Measurements from ENCODE around the gene ACP7.

GRCh38 chr19:39125199-39125553 is 41.0 kb downstream of the ACP7 start:
- TF ChIP-seq, protein P1, sequence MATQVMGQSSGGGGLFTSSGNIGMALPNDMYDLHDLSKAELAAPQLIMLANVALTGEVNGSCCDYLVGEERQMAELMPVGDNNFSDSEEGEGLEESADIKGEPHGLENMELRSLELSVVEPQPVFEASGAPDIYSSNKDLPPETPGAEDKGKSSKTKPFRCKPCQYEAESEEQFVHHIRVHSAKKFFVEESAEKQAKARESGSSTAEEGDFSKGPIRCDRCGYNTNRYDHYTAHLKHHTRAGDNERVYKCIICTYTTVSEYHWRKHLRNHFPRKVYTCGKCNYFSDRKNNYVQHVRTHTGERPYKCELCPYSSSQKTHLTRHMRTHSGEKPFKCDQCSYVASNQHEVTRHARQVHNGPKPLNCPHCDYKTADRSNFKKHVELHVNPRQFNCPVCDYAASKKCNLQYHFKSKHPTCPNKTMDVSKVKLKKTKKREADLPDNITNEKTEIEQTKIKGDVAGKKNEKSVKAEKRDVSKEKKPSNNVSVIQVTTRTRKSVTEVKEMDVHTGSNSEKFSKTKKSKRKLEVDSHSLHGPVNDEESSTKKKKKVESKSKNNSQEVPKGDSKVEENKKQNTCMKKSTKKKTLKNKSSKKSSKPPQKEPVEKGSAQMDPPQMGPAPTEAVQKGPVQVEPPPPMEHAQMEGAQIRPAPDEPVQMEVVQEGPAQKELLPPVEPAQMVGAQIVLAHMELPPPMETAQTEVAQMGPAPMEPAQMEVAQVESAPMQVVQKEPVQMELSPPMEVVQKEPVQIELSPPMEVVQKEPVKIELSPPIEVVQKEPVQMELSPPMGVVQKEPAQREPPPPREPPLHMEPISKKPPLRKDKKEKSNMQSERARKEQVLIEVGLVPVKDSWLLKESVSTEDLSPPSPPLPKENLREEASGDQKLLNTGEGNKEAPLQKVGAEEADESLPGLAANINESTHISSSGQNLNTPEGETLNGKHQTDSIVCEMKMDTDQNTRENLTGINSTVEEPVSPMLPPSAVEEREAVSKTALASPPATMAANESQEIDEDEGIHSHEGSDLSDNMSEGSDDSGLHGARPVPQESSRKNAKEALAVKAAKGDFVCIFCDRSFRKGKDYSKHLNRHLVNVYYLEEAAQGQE (IDR thresholded peaks at IDR 0.05; ENCODE audit: insufficient read depth in 1 of 2, low read depth in 2 of 2, low read length in 2 of 2) = no peak
- TF ChIP-seq POLR2AphosphoS5 (IDR thresholded peaks at IDR 0.05; ENCODE audit: low read depth, low read length) = no peak
- no peak for TF ChIP-seq TAF1 (IDR thresholded peaks at IDR 0.05; ENCODE audit: borderline replicate concordance, insufficient read depth, low read length)
- TF ChIP-seq SIN3A (IDR thresholded peaks at IDR 0.05; ENCODE audit: borderline replicate concordance, insufficient read depth, low read length) = no peak

Measured in PFSK-1 (cell line).